22Rv1 (cell line): ENCODE results near the gene PROZ.

Experiments
- ZFX ChIP-seq: fragments of 450-650 bp; IDR thresholded peaks from 2 replicates; pipeline ENCODE4 v1.6.1; 2017; ENCODE audit warnings: antibody characterized with exemption, borderline replicate concordance
- TF ChIP-seq, protein P1 (sequence below): fragments of 450-650 bp; IDR thresholded peaks from 2 replicates; pipeline ENCODE4 v1.5.1; 2017; ENCODE audit warnings: mild to moderate bottlenecking

DNA sequence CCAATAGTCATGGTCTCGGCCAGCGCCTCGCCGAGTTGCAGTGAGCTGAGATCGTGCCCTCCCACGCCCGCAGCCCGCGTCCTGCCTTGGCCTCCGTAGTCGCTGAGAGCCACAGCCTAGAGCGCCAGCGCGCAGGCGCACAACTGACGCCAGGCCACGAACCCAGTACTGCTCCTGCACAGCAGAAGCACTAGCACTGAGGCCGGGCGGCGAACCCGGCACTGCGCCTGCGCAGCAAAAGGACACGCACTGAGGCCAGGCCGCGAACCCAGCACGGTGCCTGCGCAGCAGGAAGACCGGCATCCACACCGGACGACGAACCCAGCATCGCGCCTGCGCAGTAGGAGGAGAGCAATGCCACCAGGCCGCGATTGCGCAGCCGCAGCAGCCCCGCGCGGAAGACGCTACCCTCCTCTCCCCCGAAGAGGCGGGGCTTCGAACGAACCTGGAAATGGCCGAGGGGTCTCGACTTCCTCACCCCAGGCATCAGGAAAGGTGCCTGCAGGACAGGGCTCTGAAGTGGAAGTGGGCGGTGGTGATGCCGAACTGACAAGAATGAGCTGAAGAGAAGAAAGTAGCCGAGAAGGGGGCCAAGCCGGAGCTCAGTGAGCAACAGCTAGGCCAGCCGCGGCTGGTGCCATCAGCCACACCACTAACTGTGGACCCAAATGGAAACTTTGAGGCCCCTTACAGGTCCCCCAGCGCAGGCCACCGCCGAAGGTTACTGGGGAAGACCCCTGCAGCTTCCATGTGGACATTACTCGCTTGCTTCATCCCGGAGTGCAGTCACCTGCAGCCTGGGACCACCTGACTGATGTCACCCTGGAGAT lies 28.3 kb upstream of the PROZ start:
- TF ChIP-seq, protein P1, sequence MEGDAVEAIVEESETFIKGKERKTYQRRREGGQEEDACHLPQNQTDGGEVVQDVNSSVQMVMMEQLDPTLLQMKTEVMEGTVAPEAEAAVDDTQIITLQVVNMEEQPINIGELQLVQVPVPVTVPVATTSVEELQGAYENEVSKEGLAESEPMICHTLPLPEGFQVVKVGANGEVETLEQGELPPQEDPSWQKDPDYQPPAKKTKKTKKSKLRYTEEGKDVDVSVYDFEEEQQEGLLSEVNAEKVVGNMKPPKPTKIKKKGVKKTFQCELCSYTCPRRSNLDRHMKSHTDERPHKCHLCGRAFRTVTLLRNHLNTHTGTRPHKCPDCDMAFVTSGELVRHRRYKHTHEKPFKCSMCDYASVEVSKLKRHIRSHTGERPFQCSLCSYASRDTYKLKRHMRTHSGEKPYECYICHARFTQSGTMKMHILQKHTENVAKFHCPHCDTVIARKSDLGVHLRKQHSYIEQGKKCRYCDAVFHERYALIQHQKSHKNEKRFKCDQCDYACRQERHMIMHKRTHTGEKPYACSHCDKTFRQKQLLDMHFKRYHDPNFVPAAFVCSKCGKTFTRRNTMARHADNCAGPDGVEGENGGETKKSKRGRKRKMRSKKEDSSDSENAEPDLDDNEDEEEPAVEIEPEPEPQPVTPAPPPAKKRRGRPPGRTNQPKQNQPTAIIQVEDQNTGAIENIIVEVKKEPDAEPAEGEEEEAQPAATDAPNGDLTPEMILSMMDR, result no peak
- no peak for TF ChIP-seq ZFX
